NT2/D1 (cell line): ENCODE results near the gene SYNDIG1.

ENCODE experiments used
- SUZ12 ChIP-seq: IDR thresholded peaks from 2 replicates; pipeline ENCODE4 v1.6.1; 2011; ENCODE audit not compliant: insufficient read length, insufficient read depth; ENCODE audit errors: extremely low read depth
- YY1 ChIP-seq: IDR thresholded peaks from 2 replicates; pipeline ENCODE4 v1.6.1; 2011; ENCODE audit not compliant: insufficient read length, insufficient read depth
- ZNF274 ChIP-seq: IDR thresholded peaks from 2 replicates; pipeline ENCODE4 v1.6.1; 2011; ENCODE audit warnings: mild to moderate bottlenecking, low read depth, low read length

- TF ChIP-seq YY1 (no peak), ZNF274 (no peak), SUZ12 (no peak)
These were observed 73.3 kb downstream of the SYNDIG1 start for GRCh38 chr20:24542721-24543120.
